RWPE1 (cell line): Measurements from ENCODE around the gene ITK.

Source experiments
- CTCF ChIA-PET: fragments of 350-600 bp; sonication (Branson Sonifier 250); formaldehyde crosslinking; extraction: SDS; loops from one replicate; lab custom pipeline; 2021; lab: Yijun Ruan, JAX
- POLR2A ChIA-PET: fragments of 400-600 bp; formaldehyde crosslinking; extraction: SDS; loops from one replicate; lab custom pipeline; 2020; ENCODE audit warnings: antibody characterized with exemption; ENCODE audit not compliant: low non-redundant PET; lab: Yijun Ruan, JAX
- DNase-seq: peaks from one replicate; pipeline ENCODE4 v3.0.0; 2012; ENCODE audit warnings: low spot score
- H3K27ac ChIP-seq: fragments of 450-650 bp; 2 replicates; pipeline ENCODE4 v1.5.1; 2017
- CTCF ChIP-seq: fragments of 450-650 bp; conservative IDR thresholded peaks from 2 replicates; pipeline ENCODE4 v1.5.1; 2017; ENCODE audit warnings: low read depth, mild to moderate bottlenecking

ITK gene

GRCh38 chr5:157143127-157143971 lies 37.3 kb upstream of the ITK start:
- CTCF ChIA-PET: interaction anchor here (0.6 to 1.0 kb wide), 4 partner anchors 111 to 600 kb away, joined by 3 to 4 read pairs (median 4); partner anchors contain the start of gene LSM11
- DNase-seq: peak; percentile 82
- POLR2A ChIA-PET: interaction anchor here (0.6 kb wide), 1 partner anchor 13 kb away, joined by 21 read pairs; no protein-coding TSS in a partner anchor
- no peak for TF ChIP-seq CTCF
- peak overlapping the region; percentile 78 for H3K27ac ChIP-seq

GRCh38 chr5:157148734-157149615 lies 31.7 kb upstream of the ITK start:
- ChIA-PET CTCF (interaction anchor here (0.5 to 1.4 kb wide), 29 partner anchors 9 to 1698 kb away, joined by 3 to 7 read pairs (median 3); no protein-coding TSS in a partner anchor), POLR2A (no interaction called here)
- no peak overlapping the region for H3K27ac ChIP-seq
- DNase-seq: peak; percentile 85
- TF ChIP-seq CTCF: peak; percentile 96

- CTCF ChIA-PET: no interaction called here
- H3K27ac ChIP-seq: no peak overlapping the region
- no peak for DNase-seq
- TF ChIP-seq CTCF: no peak
- POLR2A ChIA-PET: no interaction called here
These were observed 29.6 kb upstream of the ITK start for GRCh38 chr5:157150995-157151394.

GRCh38 chr5:157155297-157155696 lies 25.3 kb upstream of the ITK start:
- H3K27ac ChIP-seq: no peak overlapping the region
- CTCF ChIA-PET: interaction anchor here (0.7 kb wide), 1 partner anchor 14 kb away, joined by 3 read pairs; no protein-coding TSS in a partner anchor
- POLR2A ChIA-PET: interaction anchor here (0.7 kb wide), 1 partner anchor 20 kb away, joined by 3 read pairs; no protein-coding TSS in a partner anchor
- no peak for TF ChIP-seq CTCF
- DNase-seq: no peak

GRCh38 chr5:157157293-157157891 lies 23.2 kb upstream of the ITK start:
- POLR2A ChIA-PET: no interaction called here
- TF ChIP-seq CTCF: no peak
- DNase-seq: no peak
- CTCF ChIA-PET: interaction anchor here (0.7 to 0.9 kb wide), 2 partner anchors 8 to 25 kb away, joined by 3 to 7 read pairs; no protein-coding TSS in a partner anchor
- no peak overlapping the region for H3K27ac ChIP-seq
